SK-N-SH treated with all-trans-retinoic acid at 6 μM for 48 hours (cell line): ENCODE results near the gene SLC41A3.
"Not testable (repeated sequence)": the region's sequence is repeated elsewhere in the genome, so short reads cannot be mapped to it uniquely, and the experiment has no call there.

Experiments used
- ARNTL ChIP-seq: fragments of 450-650 bp; formaldehyde crosslinking; IDR thresholded peaks from 2 replicates; pipeline ENCODE4 v1.5.0; 2020; ENCODE audit warnings: low read depth, mild to moderate bottlenecking, moderate library complexity, borderline replicate concordance
- CREB5 ChIP-seq: fragments of 250-450 bp; sonication (Bioruptor Pico); IDR thresholded peaks from 2 replicates; pipeline ENCODE4 v1.5.1; 2020; ENCODE audit warnings: low read depth, mild to moderate bottlenecking, moderate library complexity
- CSRNP3 ChIP-seq: fragments of 250-450 bp; sonication (Bioruptor Pico); IDR thresholded peaks from 2 replicates; pipeline ENCODE4 v1.5.1; 2021; ENCODE audit warnings: mild to moderate bottlenecking, moderate library complexity
- ESRRG ChIP-seq: fragments of 250-450 bp; sonication (Bioruptor Pico); IDR thresholded peaks from 2 replicates; pipeline ENCODE4 v1.6.1; 2021; ENCODE audit warnings: mild to moderate bottlenecking
- GLIS3 ChIP-seq: fragments of 250-450 bp; sonication (Bioruptor Pico); IDR thresholded peaks from 2 replicates; pipeline ENCODE4 v1.5.0; 2020; ENCODE audit warnings: mild to moderate bottlenecking, moderate library complexity
- ISL1 ChIP-seq: fragments of 250-450 bp; sonication (Bioruptor Pico); IDR thresholded peaks from 2 replicates; pipeline ENCODE4 v2.1.2; 2022; ENCODE audit warnings: mild to moderate bottlenecking, moderate library complexity
- OSR1 ChIP-seq: fragments of 250-450 bp; sonication (Bioruptor Pico); IDR thresholded peaks from 2 replicates; pipeline ENCODE4 v1.8.0; 2022; ENCODE audit warnings: moderate library complexity, mild to moderate bottlenecking, inconsistent platforms
- PATZ1 ChIP-seq: fragments of 250-450 bp; sonication (Bioruptor Pico); IDR thresholded peaks from 2 replicates; pipeline ENCODE4 v1.8.0; 2020; ENCODE audit warnings: mild to moderate bottlenecking, moderate library complexity, borderline replicate concordance
- PPARA ChIP-seq: fragments of 250-450 bp; sonication (Bioruptor Pico); IDR thresholded peaks from 2 replicates; pipeline ENCODE4 v1.5.0; 2020; ENCODE audit warnings: mild to moderate bottlenecking, borderline replicate concordance
- RARB ChIP-seq: fragments of 250-450 bp; sonication (Bioruptor Pico); IDR thresholded peaks from 2 replicates; pipeline ENCODE4 v1.8.0; 2021; ENCODE audit warnings: mild to moderate bottlenecking, moderate library complexity
- TSHZ2 ChIP-seq: fragments of 250-450 bp; sonication (Bioruptor Pico); IDR thresholded peaks from 2 replicates; pipeline ENCODE4 v1.5.0; 2020; ENCODE audit warnings: mild to moderate bottlenecking, moderate library complexity
- ZC3H10 ChIP-seq: fragments of 250-450 bp; sonication (Bioruptor Pico); IDR thresholded peaks from 2 replicates; pipeline ENCODE4 v1.5.1; 2021; ENCODE audit warnings: mild to moderate bottlenecking, moderate library complexity
- ZFP3 ChIP-seq: fragments of 250-450 bp; sonication (Bioruptor Pico); IDR thresholded peaks from 2 replicates; pipeline ENCODE4 v1.5.0; 2020; ENCODE audit warnings: mild to moderate bottlenecking, moderate library complexity
- ZNF565 ChIP-seq: fragments of 450-650 bp; formaldehyde crosslinking; conservative IDR thresholded peaks from 2 replicates; pipeline ENCODE4 v1.5.0; 2020; ENCODE audit warnings: low read depth, mild to moderate bottlenecking, moderate library complexity

- TF ChIP-seq OSR1 (CRISPR knock-in tag); ESRRG; PATZ1 (CRISPR knock-in tag); ISL1 (CRISPR knock-in tag); CREB5; CSRNP3 (CRISPR knock-in tag); ZFP3 (CRISPR knock-in tag); RARB (CRISPR knock-in tag); ARNTL (CRISPR knock-in tag); ZNF565; GLIS3; ZC3H10 (CRISPR knock-in tag); PPARA (CRISPR knock-in tag); TSHZ2: not testable (repeated sequence)
Observed at GRCh38 chr3:126038791-126039190, 45.1 kb downstream of the SLC41A3 start.
